NB4 (cell line): ENCODE data around the gene CACNA2D3.

ENCODE experiments used
- POLR2A ChIP-seq: IDR thresholded peaks from 2 replicates; pipeline ENCODE4 v1.6.1; 2011; ENCODE audit warnings: mild to moderate bottlenecking; ENCODE audit not compliant: insufficient read length; ENCODE audit errors: extremely low read depth
- TF ChIP-seq, protein P1 (sequence below): IDR thresholded peaks from one replicate; pipeline ENCODE4 v1.5.1; 2012; ENCODE audit warnings: low read depth, low read length
- TF ChIP-seq, protein P2 (sequence below): IDR thresholded peaks from 2 replicates; pipeline ENCODE4 v1.6.1; 2011; ENCODE audit warnings: low read depth, low read length

DNA sequence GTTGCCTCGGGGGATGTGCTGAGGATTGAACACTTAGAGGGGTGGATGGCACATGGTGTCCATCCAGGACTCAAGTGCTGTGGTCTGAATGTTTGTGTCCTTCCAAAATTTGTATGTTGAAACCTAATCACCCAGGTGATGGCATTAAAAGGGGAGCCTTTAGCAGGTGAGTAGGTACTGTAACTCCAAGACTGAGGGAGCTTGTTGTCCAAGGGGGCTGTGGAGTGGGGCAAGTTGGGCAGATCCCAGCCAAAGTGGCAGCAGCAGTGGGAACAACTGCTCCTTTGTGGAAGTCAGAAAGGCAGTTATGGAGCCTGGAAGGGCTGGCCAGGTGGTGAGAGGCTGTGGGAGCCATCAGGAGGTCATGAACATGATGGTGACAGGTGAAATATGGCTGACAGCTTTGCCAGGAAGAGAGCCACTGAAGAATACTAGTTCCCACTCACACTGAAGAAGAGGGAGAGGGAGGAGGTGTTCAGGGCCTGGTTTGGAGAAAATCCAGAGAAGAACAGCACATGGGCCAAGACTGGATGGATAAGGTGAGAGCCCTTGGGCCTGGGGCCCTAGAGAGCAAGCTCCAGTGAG lies 385.6 kb downstream of the CACNA2D3 start:
- TF ChIP-seq, protein P1, sequence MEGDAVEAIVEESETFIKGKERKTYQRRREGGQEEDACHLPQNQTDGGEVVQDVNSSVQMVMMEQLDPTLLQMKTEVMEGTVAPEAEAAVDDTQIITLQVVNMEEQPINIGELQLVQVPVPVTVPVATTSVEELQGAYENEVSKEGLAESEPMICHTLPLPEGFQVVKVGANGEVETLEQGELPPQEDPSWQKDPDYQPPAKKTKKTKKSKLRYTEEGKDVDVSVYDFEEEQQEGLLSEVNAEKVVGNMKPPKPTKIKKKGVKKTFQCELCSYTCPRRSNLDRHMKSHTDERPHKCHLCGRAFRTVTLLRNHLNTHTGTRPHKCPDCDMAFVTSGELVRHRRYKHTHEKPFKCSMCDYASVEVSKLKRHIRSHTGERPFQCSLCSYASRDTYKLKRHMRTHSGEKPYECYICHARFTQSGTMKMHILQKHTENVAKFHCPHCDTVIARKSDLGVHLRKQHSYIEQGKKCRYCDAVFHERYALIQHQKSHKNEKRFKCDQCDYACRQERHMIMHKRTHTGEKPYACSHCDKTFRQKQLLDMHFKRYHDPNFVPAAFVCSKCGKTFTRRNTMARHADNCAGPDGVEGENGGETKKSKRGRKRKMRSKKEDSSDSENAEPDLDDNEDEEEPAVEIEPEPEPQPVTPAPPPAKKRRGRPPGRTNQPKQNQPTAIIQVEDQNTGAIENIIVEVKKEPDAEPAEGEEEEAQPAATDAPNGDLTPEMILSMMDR, result no peak
- TF ChIP-seq, protein P2, sequence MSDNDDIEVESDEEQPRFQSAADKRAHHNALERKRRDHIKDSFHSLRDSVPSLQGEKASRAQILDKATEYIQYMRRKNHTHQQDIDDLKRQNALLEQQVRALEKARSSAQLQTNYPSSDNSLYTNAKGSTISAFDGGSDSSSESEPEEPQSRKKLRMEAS, result no peak
- no peak for TF ChIP-seq POLR2A
